Measurements from ENCODE around the gene SPATA16.
"Not testable (repeated sequence)": the region's sequence is repeated elsewhere in the genome, so short reads cannot be mapped to it uniquely, and the experiment has no call there.

The SPATA16 gene

DNA sequence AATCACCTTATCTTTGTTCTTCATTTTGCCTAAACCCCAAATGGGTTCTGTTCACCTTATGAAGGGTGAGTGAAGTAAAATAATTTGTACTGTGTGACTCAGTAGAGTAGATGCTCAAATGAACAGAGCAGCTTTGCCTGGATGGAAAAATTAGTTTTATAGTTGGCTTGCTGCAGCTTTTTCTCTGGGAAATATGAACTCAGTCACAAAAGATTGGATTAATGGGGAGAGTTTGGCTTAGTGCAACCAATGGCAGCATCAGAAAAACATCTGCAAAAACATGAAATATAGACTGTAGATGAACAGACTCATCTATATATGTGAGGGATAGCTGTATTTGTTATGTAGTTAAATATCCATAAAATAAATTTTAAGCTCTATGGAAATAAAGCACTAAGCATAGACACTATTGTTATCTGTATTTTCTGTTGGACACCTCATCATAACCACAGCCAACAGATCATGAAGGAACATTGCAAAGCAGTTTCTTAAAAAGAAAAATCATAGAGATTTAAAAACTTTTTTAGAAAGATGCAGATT is 209.2 kb downstream of the SPATA16 start:
- no peak for DNase-seq

DNA sequence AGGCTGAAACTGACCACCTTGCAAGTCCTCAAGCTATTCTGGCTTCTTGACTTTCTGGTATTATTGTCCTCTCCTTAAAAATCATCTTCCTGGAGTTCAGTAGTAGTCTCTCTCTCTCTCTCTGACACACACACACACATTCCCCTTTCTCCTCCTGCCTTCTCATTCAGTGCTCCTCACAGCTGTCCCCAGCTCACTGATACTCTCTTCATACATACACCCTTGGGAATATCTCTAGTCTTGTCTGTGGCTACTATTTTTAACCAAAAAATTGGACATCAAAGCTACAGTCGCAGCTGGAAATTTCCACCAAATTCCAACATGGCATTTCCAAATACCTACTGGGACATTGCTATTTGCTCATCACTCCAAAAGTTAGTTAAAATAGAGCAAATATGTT is 211.6 kb downstream of the SPATA16 start:
- no peak for DNase-seq

DNA sequence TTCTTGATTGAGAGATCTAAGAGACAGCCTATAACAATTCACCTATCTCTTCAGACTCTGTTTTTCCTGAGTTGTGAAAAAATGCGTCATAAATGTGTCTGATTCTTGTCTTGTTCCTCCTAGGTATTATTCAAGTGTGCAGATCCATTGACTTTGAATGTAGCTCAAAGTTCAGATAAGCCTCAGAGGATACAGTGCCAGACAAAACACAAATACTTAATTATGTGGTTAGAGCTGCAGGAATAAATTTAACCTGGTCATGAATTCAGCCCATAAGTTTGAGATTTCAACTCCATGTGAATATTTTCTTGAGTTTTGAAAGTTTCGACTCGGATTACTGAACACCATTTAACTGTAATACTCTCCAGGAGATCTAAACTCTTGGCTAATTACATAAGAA is 216.5 kb downstream of the SPATA16 start:
- DNase-seq, result no peak

DNA sequence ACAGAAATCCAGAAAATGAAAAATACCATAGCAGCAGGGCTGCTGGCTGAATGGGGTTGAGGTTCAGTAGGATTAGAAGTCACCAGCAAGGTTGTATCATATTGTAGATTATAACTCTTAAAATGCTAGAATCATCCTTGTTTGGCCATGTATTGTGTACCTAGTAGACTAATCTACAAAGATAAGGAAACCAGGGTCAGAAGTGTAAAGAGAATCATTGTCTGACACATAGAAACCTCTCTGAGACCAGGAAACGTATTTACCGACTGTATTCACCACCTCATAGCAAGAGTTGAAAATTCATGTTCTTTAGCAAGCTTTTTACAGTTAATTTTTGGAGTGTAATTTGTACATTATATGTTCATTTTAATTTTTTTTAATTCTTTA is 221.7 kb downstream of the SPATA16 start:
- DNase-seq, result no peak

DNA sequence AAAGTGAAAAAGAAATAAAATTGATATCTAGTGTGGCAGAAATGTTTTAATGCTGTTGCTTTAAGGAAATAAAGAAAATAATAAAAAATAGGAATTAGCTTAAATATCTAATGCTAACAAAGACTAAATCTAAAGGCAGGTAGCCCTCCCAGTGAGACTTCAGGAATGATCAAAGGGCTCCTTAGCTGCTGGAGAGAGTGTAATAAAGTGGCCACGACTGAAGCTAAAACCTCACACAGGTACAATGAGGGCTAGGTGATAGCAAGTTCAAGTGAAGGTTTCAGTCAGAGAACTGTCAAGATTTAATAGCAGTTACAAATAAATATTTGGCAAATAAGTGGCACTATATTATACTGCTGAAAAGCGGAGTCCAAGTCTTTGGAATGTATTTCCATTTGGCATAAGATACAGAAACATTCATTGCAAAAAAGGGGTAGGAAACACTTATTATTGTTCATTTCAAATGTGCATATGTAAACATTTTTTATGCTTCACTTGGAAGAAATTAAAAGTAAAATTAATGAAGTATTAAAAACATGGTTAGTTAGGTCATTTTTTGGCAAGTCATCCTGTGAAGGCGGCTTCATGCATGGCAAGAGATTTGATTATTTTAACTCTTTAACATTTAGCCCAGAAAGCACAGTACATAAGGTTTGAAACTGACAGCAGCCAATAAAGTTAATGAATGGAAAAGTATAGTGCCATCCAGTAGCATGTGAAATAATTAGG is 222.3 kb downstream of the SPATA16 start:
- DNase-seq, result no peak

DNA sequence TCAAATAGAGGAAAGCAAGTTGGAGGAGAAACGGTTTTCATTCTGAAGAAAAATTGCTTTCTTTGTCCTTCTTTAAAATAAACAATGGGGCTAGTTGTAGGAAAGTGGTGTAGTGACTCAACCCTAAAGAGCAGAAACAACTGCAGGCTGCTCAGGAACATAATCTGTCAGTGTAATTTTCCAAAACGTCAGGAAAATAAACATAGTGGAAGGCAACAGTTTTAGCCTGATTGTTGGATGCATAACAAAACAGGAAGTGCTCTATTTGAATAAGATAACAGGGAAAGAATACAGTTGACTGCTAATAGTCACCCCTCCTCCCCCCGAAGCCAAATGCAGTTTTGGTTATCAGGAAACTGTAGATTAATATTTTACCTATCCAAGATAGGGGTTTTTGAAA is 222.9 kb downstream of the SPATA16 start:
- DNase-seq, result no peak

DNA sequence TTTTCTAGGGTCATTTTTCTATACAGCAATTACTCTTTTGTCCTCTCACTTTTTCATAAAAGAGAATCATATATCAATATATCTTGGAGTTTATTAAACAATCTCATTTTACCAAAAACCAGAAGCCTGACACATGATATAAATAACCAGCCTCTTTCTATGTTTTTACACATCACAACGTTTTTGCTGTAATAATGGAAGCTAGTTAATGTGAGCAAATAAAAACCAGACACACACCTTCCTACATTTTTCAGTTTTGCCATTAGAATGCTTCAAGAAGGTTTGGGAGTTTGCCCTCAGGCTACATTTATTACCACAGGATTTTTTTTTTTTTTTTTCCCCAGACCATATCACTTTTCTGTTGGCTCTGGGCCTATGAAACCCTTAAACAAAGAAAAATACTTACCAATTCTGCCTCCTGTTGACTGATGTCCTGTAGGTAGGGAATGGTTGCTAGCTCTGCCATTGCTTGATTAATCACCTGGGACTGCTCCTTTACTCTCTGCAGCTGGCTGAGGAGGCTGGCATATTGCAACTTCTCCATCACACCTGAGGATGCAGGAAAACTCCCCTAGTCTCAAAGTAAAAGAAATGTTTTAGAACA is 225.0 kb downstream of the SPATA16 start:
- DNase-seq, result no peak

DNA sequence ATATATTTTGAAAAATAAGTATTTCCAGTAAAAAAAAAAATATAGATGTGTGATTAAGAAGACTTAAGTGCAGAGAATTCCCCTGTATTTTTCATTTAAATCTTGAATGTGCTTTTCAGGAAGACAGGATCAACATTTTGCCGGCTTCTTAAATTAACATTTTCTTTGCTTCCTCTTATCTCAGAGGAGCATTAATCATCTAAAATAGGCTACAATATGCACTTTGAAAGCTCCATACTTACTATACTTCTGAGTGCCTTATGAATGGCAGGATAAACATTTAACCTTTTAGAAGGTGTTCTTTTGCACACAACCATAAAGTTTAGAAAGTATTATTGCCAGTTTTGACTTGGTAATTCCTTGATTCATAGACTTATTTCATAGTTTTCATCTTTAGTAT is 226.2 kb downstream of the SPATA16 start:
- no peak for DNase-seq

DNA sequence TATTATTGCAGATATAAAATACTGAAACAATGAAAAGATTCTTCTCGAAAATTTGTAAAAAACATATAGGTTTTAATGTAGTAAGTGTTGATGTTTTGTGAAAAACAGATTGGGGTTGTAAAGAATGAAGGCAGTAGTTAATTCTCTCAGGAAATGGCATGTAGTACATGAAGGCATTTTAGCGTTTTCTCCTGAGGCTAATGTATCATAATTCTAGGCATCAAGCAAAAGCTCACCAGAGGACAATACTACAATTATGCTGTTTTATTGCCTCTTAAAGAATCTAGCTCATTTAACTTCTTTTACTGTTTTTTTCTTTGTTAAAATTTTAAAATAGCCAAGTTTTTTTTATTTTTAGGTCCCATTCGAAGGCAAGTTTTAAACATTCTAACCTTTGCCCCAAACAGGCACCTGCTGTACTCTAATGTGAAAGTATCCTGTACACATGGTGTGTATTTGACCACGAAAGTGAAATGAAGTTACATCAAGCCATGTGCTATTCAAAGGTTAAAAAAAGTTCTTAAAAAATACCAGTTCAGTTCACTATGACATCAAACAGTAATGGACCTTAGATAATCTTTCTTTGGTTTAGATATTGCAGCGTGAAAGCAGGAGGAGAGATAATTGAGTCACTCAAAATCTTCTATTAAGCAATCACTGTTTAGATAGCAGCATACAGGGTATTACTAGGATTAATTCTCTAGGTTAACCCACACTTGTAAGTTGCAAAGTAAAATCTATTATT is 227.0 kb downstream of the SPATA16 start:
- DNase-seq, result no peak

DNA sequence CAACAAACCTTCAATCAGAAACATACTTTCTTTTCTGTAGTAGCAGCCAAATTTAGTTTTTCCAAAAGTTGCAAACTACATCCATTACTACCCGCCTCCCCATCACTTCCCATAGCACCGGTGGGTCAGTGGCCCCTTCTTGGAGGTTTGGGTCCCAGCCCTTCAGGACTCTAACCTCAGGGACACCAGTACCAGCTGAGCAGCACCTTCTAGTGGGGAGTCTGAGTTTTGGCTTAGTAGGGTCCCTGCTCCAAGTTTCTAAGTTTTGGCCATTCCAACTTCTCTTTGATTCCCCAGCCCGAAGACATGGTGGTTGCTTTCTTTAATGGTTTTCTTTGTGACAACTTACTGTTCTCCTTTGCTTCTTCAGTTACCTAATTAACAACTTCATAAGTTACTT is 229.9 kb downstream of the SPATA16 start:
- no peak for DNase-seq

DNA sequence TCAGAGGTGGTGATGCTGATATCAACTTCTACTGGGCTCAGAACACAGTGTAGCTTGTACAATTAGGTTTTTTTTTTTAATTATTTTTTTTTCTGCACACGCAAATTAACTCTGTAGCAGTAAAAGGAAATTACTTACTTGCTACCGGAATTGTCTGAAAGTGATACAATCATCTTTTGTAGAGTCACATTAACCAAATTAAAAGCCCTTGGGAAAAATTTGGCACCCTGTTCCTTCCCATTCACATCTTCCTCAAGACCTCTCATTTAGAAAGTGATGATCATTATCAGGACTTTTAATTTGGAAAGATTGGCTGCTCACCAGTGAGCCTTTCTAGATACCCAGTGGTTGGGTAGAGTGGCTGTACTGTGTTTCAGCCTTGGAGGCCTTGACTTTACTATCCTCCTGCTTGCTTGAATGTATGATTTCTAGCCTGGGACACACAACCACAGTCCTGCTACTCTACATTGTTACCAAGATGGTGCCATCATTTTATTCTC is 232.2 kb downstream of the SPATA16 start:
- DNase-seq, result no peak

DNA sequence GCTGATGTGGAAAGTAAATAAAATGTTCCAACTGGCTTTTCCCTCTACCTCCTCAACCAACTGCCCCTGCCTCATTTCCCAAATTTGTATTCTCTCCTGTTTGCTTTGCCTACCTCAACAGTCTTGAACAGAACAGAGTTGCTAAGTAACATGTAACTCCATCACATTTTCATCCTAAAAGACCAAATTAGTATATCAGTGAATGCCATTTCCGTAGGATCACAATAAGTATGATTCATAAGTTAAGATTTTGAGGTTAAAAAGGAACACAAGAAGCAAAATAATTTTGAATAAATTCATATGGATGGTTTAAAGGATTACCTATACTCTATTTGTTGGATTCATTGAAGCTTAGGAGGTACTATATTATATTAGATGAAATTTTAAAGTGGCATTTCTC is 235.6 kb downstream of the SPATA16 start:
- no peak for DNase-seq

DNA sequence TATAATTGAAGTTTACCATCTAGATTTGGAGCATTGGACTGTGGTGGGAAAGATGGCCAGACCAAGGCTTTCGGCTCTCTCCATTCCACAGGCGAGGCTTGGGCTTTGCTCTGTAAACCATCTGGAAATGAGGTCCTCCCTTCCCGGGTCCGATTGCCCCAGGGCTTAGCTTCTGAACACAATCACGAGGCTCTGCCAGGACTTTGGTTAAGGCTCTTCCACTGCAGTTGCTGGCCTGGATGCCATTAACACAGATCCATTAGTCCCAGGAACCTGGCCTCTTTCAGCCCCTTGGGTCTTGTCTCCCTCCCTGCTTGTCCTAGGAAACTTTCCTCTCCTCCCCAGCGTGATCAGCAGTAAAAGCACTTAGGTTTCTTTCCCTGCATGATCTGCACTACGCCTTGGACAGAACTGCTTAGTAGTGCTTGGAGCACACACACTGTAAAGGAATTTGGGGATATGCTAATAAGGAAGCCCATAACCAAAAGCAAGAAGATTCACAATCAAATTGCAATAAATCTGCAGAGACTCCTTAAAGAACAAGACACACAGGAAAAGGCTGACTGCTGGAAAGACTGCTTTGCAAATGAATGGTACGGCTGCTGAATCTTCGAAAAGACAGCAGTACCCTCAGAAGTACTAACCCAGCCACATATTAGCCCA is 236.2 kb downstream of the SPATA16 start:
- DNase-seq, result no peak

DNA sequence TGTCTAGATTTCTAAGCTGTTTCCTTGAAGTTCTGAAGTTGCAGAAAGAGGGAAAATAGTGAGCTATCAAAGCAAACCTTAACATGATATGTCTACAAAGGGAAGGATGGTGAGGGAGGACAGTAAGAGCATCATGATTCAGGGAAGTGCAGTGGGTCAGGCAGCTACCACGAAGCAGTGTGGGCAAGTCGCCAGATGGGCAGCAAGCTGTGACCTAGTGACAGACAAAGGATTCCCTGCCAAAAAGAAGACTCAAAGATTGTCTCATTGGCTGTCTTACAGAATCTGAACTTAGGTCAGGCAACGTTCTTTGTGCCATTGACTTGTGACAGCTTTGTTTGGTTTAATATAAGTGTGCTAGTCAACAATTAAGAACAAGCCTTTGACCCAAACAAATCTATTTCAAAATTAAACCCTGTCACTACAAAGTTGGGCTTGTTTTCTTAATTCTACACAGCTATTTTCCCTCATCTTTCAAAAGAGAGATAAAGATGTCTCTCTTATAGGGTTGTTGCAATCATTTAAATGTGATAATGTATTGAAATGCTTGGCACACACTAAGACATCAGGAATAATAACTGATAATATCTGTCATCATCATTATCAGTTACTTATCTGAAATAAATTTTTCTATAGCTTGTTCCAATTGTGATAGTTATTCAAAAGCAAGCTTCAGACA is 237.3 kb downstream of the SPATA16 start:
- DNase-seq, result no peak

DNA sequence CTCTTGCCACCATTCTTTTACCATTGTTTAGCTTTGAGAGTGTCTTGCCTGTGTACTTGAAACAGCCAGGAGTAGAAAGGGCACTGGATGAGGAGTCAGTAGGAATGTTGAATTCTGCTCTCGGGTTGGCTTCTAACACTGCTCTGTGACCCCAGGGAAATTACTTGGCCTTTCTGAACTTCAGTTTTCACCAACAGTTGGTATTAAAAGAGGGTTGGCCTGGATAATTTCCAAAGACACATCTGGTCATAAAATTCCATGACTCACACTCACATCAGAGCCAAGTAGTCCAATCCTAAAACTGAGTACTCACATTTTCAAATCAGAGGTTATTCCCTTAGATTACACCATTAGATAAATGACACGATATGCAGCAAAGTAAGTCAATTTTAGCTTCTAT is 248.9 kb downstream of the SPATA16 start:
- no peak for DNase-seq

DNA sequence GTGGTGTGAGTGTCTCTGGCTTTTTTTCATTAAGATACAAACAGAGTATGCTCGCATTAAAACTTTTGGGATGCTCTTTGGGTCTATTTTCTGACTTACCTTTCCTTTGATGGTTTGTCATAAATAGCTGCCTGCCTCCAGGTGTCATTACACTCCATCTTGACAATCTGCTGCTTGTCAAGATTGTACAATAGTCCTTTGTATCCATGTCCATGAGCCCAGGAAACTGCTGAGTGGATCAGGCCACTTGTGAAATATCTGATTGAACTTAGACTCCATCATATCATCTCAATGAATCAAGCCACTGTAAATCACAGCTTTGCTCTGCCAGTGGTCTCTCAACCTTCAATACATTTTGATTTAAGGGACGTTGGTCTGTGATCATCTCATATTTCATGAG is 255.3 kb downstream of the SPATA16 start:
- DNase-seq, result no peak

DNA sequence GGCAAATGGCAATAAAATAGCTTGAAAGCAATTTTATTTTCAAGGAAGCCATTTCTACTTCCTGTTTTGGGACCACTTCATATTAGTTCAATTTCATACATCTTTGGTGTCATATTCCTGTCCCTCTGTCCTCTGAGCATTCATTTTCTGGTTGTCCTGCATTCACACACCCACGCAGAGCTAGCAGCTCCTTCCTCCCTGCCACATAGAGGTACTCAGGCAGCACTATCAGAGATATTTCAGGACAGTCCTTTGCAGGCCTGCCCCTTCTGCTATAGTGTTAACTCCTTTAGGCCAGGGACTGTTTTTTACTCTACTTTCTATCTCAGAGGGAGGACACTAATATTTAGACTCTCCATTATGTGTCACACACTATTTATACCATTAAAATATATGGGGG is 258.5 kb downstream of the SPATA16 start:
- DNase-seq, result no peak

DNA sequence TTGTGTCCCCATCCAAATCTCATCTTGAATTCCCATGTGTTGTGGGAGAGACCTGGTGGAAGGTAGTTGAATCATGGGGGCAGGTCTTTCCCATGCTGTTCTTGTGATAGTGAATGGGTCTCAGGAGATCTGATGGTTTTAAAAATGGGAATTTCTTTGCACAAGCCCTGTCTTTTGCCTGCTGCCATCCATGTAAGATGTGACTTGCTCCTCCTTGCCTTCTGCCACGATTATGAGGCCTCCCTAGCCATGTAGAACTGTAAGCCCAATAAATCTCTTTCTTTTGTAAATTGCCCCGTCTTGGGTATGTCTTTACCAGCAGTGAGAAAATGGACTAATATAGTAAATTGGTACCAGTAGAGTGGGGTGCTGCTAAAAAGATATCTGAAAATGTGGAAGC is 261.7 kb downstream of the SPATA16 start:
- not testable (repeated sequence) for DNase-seq

DNA sequence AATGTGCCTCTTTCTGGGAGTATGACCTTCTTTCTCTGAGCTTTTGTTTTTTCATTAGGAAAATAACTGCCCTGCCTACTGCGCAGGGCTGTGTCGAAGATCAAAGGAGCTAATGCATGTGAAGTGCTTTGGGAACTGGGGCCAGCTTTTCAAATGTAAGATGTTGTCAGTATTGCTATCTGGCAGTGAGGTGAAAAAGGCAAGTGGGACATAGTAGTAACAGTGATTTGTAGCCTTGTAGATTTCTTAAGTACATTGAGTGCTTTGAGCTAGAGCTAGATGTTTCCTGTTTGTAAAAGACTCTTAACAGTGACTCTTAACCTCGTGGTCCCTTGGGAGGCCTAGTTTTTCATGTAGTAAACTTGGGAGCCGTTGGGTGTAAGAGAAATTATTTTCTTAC is 264.0 kb downstream of the SPATA16 start:
- DNase-seq, result no peak

DNA sequence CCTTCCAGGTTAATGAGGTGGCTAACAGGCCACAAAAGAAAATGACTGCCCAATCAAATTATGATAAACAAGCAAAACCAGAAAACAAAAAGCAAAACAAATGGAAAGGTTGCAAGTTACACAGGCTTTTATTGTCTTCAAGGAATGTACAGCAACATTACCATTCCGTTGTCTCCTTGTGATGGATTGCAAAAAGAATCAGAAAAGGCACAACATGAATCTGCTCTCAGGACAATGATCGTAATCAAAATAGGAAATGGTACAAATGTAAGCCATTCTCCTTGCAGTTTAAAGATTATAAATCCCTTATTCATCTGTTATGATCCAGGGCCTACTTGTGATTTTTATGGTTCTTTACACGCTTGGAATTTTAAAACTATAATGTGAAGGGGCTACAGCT is 264.7 kb downstream of the SPATA16 start:
- DNase-seq, result no peak

DNA sequence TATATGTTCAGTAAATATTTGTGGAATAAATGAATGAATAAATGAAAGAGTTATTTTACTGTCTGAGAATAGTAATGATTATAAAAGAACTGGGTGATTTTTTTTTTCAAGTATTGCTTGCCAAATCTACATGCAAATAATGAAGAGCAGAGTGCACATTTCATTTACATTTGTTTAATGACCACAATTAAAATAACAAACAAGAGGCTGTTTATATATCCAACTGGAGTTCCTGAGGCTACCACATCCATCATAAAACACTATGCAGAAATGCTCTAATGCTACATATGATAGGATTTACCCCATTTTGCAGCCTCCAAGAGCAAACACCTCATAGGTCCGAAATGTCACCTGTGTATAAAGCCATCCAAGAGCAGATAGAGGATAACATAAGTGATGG is 266.0 kb downstream of the SPATA16 start:
- no peak for DNase-seq

DNA sequence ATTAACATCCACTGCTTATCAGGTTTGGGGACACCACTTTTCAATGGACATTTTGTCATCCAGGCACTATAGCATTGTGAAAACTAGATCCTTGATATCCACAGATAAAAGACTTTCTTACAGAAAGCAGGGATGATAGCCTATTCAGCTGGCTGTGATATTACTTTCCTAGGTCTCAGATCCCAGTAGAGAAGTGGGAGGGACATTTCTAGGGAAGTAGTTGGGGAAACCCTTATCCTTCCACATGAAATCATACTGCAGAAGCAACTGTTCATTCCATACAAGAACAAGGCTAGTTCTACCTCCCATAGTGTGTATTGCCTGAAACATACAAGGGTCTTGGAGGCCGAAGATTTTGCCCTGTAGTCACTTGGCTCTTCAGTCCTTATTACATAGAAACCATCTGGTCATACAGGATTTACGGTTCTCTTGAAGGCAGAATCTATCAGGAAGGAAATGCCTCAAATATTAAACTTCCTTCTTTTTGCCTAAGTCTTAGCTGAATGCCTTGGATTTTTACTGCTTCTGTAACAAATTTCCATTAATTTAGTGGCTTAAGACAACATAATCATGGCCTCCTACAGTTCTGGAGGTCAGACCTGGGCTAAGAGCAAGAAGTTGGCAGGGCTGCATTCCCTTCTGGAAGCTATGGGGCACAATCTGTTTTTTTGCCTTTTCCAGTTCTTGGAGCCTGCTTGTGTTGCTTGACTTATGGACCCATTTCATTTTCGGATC is 271.1 kb downstream of the SPATA16 start:
- DNase-seq, result no peak

All from activated CD8-positive, alpha-beta memory T cell treated with anti-CD3 and anti-CD28 coated beads, Interleukin-2, amount 50 U/mL, for 48 hours (primary cell).